K562 (cell line): Measurements from ENCODE around the gene BZW2. TPM values are rescaled to one million over a fixed set of nuclear protein-coding genes. Genes with fewer than 3 reads are reported as not detected.

Source experiments
- ADNP ChIP-seq: fragments of 200-800 bp; sonication (Bioruptor generic); IDR thresholded peaks from 2 replicates; pipeline ENCODE4 v1.6.1; 2016; ENCODE audit warnings: missing genetic modification characterization, missing compliant biosample characterization
- BCOR ChIP-seq: fragments of 450-650 bp; IDR thresholded peaks from 2 replicates; pipeline ENCODE4 v1.6.1; 2016
- CBFA2T2 ChIP-seq: fragments of 450-650 bp; conservative IDR thresholded peaks from 2 replicates; pipeline ENCODE4 v1.6.1; 2017; ENCODE audit warnings: mild to moderate bottlenecking
- CREB3 ChIP-seq: fragments of 450-650 bp; conservative IDR thresholded peaks from 2 replicates; pipeline ENCODE4 v1.6.1; 2016; ENCODE audit warnings: missing genetic modification characterization, low read depth, mild to moderate bottlenecking, missing compliant biosample characterization, moderate library complexity
- CXXC5 ChIP-seq: fragments of 250-450 bp; sonication (Bioruptor Pico); IDR thresholded peaks from 2 replicates; pipeline ENCODE4 v1.8.0; 2022; ENCODE audit warnings: inconsistent platforms, mild to moderate bottlenecking, moderate library complexity
- ELK1 ChIP-seq: sonication (generic); formaldehyde crosslinking; IDR thresholded peaks from 2 replicates; pipeline ENCODE4 v1.8.1; 2022; ENCODE audit warnings: missing genetic modification reagents
- FOXM1 ChIP-seq, 2 experiments: fragments of 450-650 bp in 1 of 2; sonication (generic) in 1 of 2; formaldehyde crosslinking in 1 of 2; IDR thresholded peaks; 2 replicates each; pipeline versions ENCODE4 v1.6.1 to v1.9.0; 2017 to 2022; ENCODE audit warnings: low read depth in 2 of 2, mild to moderate bottlenecking in 2 of 2, missing genetic modification reagents in 1 of 2, moderate library complexity in 1 of 2
- HDAC2 ChIP-seq: fragments of 450-650 bp; IDR thresholded peaks from 2 replicates; pipeline ENCODE4 v1.6.1; 2016; ENCODE audit warnings: mild to moderate bottlenecking
- HOXB6 ChIP-seq: fragments of 250-450 bp; sonication (Bioruptor Pico); IDR thresholded peaks from 2 replicates; pipeline ENCODE4 v1.5.1; 2022; ENCODE audit warnings: mild to moderate bottlenecking, borderline replicate concordance
- HSF4 ChIP-seq: fragments of 250-450 bp; sonication (Bioruptor Pico); IDR thresholded peaks from 2 replicates; pipeline ENCODE4 v2.1.2; 2022; ENCODE audit warnings: mild to moderate bottlenecking, moderate library complexity, borderline replicate concordance
- KHSRP ChIP-seq: fragments of 450-650 bp; IDR thresholded peaks from 2 replicates; pipeline ENCODE4 v1.6.1; 2017
- MCM5 ChIP-seq: fragments of 450-650 bp; IDR thresholded peaks from 2 replicates; pipeline ENCODE4 v1.6.1; 2016; ENCODE audit warnings: low read depth
- MEF2D ChIP-seq: conservative IDR thresholded peaks from 2 replicates; pipeline ENCODE4 v1.6.1; 2016; ENCODE audit warnings: low read depth, missing genetic modification characterization, missing compliant biosample characterization
- NFE2 ChIP-seq: IDR thresholded peaks from 2 replicates; pipeline ENCODE4 v1.6.1; 2014; ENCODE audit warnings: antibody characterized with exemption, low read depth
- TBP ChIP-seq: optimal IDR thresholded peaks from 2 replicates; pipeline ENCODE3; 2011; ENCODE audit warnings: low read depth, low read length, improper control_type of control experiment
- TFE3 ChIP-seq: fragments of 450-650 bp; formaldehyde crosslinking; IDR thresholded peaks from 2 replicates; pipeline ENCODE4 v1.4.0; 2020; ENCODE audit warnings: mild to moderate bottlenecking, mixed read lengths
- TRIM24 ChIP-seq, 2 experiments: fragments of 450-650 bp; IDR thresholded peaks; 2 replicates each; pipeline ENCODE4 v1.6.1; 2016
- TRIM28 ChIP-seq: fragments of 450-650 bp; IDR thresholded peaks from 2 replicates; pipeline ENCODE4 v1.6.1; 2017
- ZNF12 ChIP-seq: sonication (generic); formaldehyde crosslinking; IDR thresholded peaks from 2 replicates; pipeline ENCODE4 v1.4.0; 2020; ENCODE audit warnings: mild to moderate bottlenecking, missing genetic modification reagents
- polyA plus RNA-seq, 8 experiments: library from polyadenylated mRNA; depleted of rRNA in 4 of 8; stranded (reverse) in 5 of 8; unstranded in 3 of 8; fragments of >200 nt; fragmentation: Nextera tagmentation in 2 of 8; fragmentation: Illumina TruSeq in 1 of 8; extraction: Ambion mirVana in 2 of 8; extraction: Trizol in 1 of 8; gene quantifications; 2 replicates each; pipeline versions ENCODE4 v1.2.1 to v1.2.3, GENCODE V29; 2011 to 2014; ENCODE audit warnings: inconsistent platforms in 1 of 8, missing spikeins in 1 of 8
- total RNA-seq, 7 experiments: library from RNA; depleted of rRNA in 6 of 7; stranded (reverse); fragments of >200 nt in 6 of 7; fragmentation: Illumina TruSeq in 2 of 7; extraction: Trizol in 2 of 7; gene quantifications; 2 replicates each; pipeline versions ENCODE4 v1.2.1 to v1.2.3, GENCODE V29; 2011 to 2021; ENCODE audit warnings: low replicate concordance in 1 of 7
- TF ChIP-seq, protein P1 (sequence below), 3 experiments: fragments of 200-800 bp in 1 of 3; sonication (Bioruptor generic) in 1 of 3; sonication (generic) in 1 of 3; formaldehyde crosslinking in 1 of 3; IDR thresholded peaks; 2 replicates each; pipeline versions ENCODE4 v1.6.1 to v1.8.0; 2016 to 2022; ENCODE audit warnings: mild to moderate bottlenecking in 2 of 3, missing compliant biosample characterization in 2 of 3, missing genetic modification characterization in 2 of 3, missing genetic modification reagents in 1 of 3
- TF ChIP-seq, protein P2 (sequence below): fragments of 450-650 bp; IDR thresholded peaks from 2 replicates; pipeline ENCODE4 v1.7.1; 2018; ENCODE audit warnings: mild to moderate bottlenecking, low read depth; ENCODE audit not compliant: partially characterized antibody

Gene BZW2
- total and polyA plus RNA-seq, 9 of the 15 experiments (the other 6 are each of a cell fraction or from before 2014, with no cell fraction given) = 140 to 316 (median 173) TPM

DNA sequence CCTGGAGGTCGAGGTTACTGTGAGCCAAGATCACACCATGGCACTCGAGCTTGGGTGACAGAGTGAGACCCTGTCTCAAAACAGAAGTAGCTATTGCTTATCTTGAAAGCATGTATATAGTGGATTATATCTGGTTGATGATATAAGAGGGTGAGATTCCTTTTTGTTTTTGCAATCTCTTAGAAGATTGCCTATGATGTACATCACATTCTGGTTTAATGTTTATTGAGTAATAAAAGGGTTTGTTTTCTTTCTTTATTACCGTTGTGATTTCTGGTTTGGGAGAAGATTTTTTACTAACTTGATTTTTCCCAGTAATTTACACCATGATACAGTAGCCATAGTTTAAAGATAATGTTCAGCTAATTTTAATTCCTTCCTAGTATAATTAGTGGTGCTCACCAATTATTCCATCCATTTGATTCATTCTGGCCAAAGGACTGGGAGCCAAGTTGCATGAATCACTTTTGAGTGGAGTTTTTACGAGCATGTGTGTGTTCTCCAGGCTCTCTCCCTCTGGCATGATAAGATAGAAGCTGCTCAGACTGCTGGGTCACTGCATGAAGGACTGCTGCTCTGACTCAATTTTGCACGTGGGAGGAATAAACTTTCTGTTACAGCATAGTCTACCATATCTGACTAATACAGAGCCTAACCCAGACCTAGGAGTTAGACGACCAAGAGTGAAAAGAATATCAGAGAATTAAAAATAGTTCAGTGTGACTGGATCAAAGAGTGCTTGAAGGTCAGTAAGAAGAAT, 94.1 kb downstream of the BZW2 start (continued):
- no peak for TF ChIP-seq MCM5
- peak; percentile 71; the same call in 1 of the 2 replicates for TF ChIP-seq CXXC5 (CRISPR knock-in tag)
- TF ChIP-seq, protein P1, sequence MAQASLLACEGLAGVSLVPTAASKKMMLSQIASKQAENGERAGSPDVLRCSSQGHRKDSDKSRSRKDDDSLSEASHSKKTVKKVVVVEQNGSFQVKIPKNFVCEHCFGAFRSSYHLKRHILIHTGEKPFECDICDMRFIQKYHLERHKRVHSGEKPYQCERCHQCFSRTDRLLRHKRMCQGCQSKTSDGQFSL (CRISPR knock-in tag; IDR thresholded peaks at IDR 0.05) = no peak
- TF ChIP-seq, protein P1 (tag; IDR thresholded peaks at IDR 0.05) = no peak
- TF ChIP-seq ZNF12 (CRISPR knock-in tag) = peak; percentile 65; the same call in 1 of the 2 replicates
- TF ChIP-seq ADNP = peak; percentile 87
- TF ChIP-seq TFE3 (CRISPR knock-in tag) = peak; percentile 11; the same call in 1 of the 2 replicates
- TF ChIP-seq TBP = peak; percentile 13
- TF ChIP-seq HDAC2 = peak; percentile 85
- TF ChIP-seq TRIM24 (IDR thresholded peaks at IDR 0.05) = peak; percentile 91 to 96
- no peak for TF ChIP-seq HOXB6 (CRISPR knock-in tag)
- TF ChIP-seq, protein P2, sequence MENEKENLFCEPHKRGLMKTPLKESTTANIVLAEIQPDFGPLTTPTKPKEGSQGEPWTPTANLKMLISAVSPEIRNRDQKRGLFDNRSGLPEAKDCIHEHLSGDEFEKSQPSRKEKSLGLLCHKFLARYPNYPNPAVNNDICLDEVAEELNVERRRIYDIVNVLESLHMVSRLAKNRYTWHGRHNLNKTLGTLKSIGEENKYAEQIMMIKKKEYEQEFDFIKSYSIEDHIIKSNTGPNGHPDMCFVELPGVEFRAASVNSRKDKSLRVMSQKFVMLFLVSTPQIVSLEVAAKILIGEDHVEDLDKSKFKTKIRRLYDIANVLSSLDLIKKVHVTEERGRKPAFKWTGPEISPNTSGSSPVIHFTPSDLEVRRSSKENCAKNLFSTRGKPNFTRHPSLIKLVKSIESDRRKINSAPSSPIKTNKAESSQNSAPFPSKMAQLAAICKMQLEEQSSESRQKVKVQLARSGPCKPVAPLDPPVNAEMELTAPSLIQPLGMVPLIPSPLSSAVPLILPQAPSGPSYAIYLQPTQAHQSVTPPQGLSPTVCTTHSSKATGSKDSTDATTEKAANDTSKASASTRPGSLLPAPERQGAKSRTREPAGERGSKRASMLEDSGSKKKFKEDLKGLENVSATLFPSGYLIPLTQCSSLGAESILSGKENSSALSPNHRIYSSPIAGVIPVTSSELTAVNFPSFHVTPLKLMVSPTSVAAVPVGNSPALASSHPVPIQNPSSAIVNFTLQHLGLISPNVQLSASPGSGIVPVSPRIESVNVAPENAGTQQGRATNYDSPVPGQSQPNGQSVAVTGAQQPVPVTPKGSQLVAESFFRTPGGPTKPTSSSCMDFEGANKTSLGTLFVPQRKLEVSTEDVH = peak; percentile 43
- no peak for TF ChIP-seq HSF4 (CRISPR knock-in tag)
- peak; percentile 96 for TF ChIP-seq CBFA2T2
- peak; percentile 41; the same call in 1 of the 2 replicates for TF ChIP-seq KHSRP
- TF ChIP-seq TRIM28 = peak; percentile 84
- peak; percentile 58; the same call in 1 of the 2 replicates for TF ChIP-seq BCOR
- peak; percentile 80 for TF ChIP-seq MEF2D (tag)
- peak; percentile 65; the same call in 1 of the 2 replicates for TF ChIP-seq CREB3 (tag)
- peak; percentile 84 for TF ChIP-seq FOXM1 (IDR thresholded peaks at IDR 0.05; ENCODE audit: low read depth)
- no peak for TF ChIP-seq FOXM1 (CRISPR knock-in tag; IDR thresholded peaks at IDR 0.05; ENCODE audit: low read depth)
- TF ChIP-seq ELK1 = no peak
- peak; percentile 97 for TF ChIP-seq NFE2
